ENCODE data around the gene SPPL2A.

The SPPL2A gene

GRCh38 chr15:50669611-50670010 lies 95.9 kb downstream of the SPPL2A start:
- H3K4me3 ChIP-seq (ENCODE audit: low read depth, low read length) = no peak overlapping the region
- in situ Hi-C loops (cut with HindIII; ENCODE audit: low sequenced_read_pairs) = no loop called here
- no peak for DNase-seq (ENCODE audit: low read depth, low spot score)
- TF ChIP-seq CTCF (IDR thresholded peaks at IDR 0.05; ENCODE audit: low read depth, low read length) = no peak

DNA sequence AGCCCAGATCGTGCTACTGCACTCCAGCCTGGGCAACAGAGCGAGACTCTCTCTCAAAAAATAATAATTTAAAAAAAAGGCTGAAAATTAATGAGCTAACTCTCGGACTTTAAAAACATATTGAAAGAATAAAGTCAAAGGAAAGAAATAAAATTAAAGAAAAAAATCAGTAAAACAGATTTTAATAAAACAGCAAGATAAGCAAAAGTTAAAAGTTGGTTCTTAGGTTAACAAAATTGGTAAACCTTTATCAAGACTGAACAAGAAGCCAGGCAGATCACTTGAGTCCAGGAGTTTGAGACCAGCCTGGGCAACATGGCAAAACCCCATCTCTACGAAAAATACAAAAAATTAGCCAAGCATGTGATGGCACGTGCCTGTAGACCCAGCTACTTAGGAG lies 99.6 kb downstream of the SPPL2A start:
- no peak for DNase-seq (ENCODE audit: low read depth, low spot score)
- in situ Hi-C loops (cut with HindIII; ENCODE audit: low sequenced_read_pairs) = no loop called here
- no peak overlapping the region for H3K4me3 ChIP-seq (ENCODE audit: low read depth, low read length)
- TF ChIP-seq CTCF (IDR thresholded peaks at IDR 0.05; ENCODE audit: low read depth, low read length) = no peak

DNA sequence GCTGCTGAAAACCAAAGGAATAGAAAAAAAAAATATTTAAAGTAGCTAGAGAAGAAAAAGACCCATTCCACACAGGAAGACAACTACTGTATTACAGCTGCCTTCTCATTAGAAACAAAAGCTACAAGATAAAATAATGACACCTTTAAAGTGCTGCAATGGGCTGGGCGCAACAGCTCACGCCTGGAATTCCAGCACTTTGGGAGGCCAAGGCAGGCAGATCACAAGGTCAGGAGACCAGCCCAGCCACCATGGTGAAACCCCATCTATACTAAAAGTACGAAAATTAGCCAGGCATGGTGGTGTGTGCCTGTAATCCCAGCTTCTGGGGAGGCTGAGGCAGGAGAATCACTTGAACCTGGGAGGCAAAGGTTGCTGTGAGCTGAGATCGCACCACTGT lies 110.0 kb downstream of the SPPL2A start:
- in situ Hi-C loops (cut with HindIII; ENCODE audit: low sequenced_read_pairs) = no loop called here
- DNase-seq (ENCODE audit: low read depth, low spot score) = no peak
- no peak for TF ChIP-seq CTCF (IDR thresholded peaks at IDR 0.05; ENCODE audit: low read depth, low read length)
- no peak overlapping the region for H3K4me3 ChIP-seq (ENCODE audit: low read depth, low read length)

DNA sequence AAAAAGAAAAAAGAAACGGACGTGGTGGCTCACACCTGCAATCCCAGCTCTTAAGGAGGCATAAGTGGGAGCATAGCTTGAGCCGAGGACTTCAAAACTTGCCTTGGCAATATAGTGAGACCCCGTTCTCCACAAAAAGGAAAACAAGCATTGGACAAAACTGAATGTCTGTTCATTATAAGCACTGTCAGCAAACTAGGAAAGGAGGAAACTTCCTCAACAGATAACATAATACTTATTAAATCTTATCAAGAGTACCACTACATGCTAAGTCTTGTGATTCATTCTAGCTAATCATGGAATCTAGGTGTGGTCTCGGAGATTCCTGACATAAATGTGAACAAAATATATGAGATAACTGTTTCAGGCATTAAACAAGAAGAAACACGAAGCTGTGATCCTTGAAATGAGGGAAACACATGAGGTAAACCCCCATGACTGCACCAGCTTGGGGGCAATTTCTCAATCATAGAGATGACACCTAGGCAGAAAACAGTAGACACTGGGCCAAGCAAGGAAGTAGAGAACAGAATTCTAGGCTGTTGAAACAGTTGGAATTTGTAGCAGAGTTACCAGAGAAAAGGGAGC lies 112.3 kb downstream of the SPPL2A start:
- no peak for DNase-seq (ENCODE audit: low read depth, low spot score)
- no peak for TF ChIP-seq CTCF (IDR thresholded peaks at IDR 0.05; ENCODE audit: low read depth, low read length)
- no peak overlapping the region for H3K4me3 ChIP-seq (ENCODE audit: low read depth, low read length)
- in situ Hi-C loops (cut with HindIII; ENCODE audit: low sequenced_read_pairs) = no loop called here

GRCh38 chr15:50652671-50653070 lies 112.8 kb downstream of the SPPL2A start:
- in situ Hi-C loops (cut with HindIII; ENCODE audit: low sequenced_read_pairs) = no loop called here
- H3K4me3 ChIP-seq (ENCODE audit: low read depth, low read length) = no peak overlapping the region
- no peak for TF ChIP-seq CTCF (IDR thresholded peaks at IDR 0.05; ENCODE audit: low read depth, low read length)
- DNase-seq (ENCODE audit: low read depth, low spot score) = no peak

All from astrocyte of the spinal cord (primary cell).